ENCODE results near the gene PIP4K2B. TPM values are rescaled to one million over a fixed set of nuclear protein-coding genes. Genes with fewer than 3 reads are reported as not detected.

PIP4K2B gene
- total and polyA plus RNA-seq, 2 of the 8 experiments (the other 6 are each of a cell fraction or from before 2014, with no cell fraction given): 21.5 to 57.8 TPM

- H3K9ac ChIP-seq (replicated peaks in 1 of 4; ENCODE audit: extremely low read depth in 1 of 4, low read depth in 3 of 4, low read length in 3 of 4): no peak overlapping the region
- H4K8ac ChIP-seq (ENCODE audit: extremely low read depth, insufficient read depth, low read length): no peak overlapping the region
- no peaks in the 10 kb centered on the region for H3K79me2 ChIP-seq (ENCODE audit: control insufficient read depth in 1 of 2, insufficient read depth in 2 of 2, low read length in 2 of 2)
- no peak overlapping the region for H2BK12ac ChIP-seq (ENCODE audit: low read depth, low read length)
- no peak overlapping the region for H3K27ac ChIP-seq (ENCODE audit: low read depth, low read length)
- peaks cover 9% of the 10 kb centered on the region; the same call in 1 of the 2 replicates for H3K23me2 ChIP-seq (ENCODE audit: low read depth, low read length)
- no peak overlapping the region for H3K56ac ChIP-seq (replicated peaks; ENCODE audit: insufficient read length, low read depth, low read length)
- CTCF ChIA-PET (ENCODE audit: partially characterized antibody): interaction anchor here (0.6 to 3.7 kb wide), 10 partner anchors 10 to 440 kb away, joined by 3 to 29 read pairs (median 4); no protein-coding TSS in a partner anchor
- WGBS, 2 experiments (ENCODE audit: extremely low coverage in 1 of 2, insufficient coverage in 1 of 2, insufficient read length in 1 of 2, insufficient replicate concordance in 2 of 2, low coverage in 1 of 2, low lambda C conversion rate in 2 of 2, missing lambda C conversion rate in 1 of 2): 92% methylated on average over 7 of the region's 7 CpGs; no CpG with 5 or more reads in 1 of the 2 experiments
- POLR2A ChIA-PET (ENCODE audit: partially characterized antibody): interaction anchor here (0.7 to 7.0 kb wide), 10 partner anchors 9 to 55 kb away, joined by 3 to 40 read pairs (median 9); partner anchors contain the start of genes PCGF2 and PSMB3
- peaks cover 0 to 8% (median 4%) of the 10 kb centered on the region in 4 experiments; a peak in 5 of 8 replicates for H3K36me3 ChIP-seq (ENCODE audit: control insufficient read depth in 2 of 4, insufficient read depth in 4 of 4, low read length in 3 of 4)
- no peak overlapping the region for H3K18ac ChIP-seq (ENCODE audit: extremely low read depth, low read length)
- H3K9me3 ChIP-seq (ENCODE audit: insufficient read depth in 2 of 2, low read depth in 1 of 2, low read length in 1 of 2): no peaks in the 10 kb centered on the region
- H4K91ac ChIP-seq (replicated peaks; ENCODE audit: insufficient read length, low read length): no peak overlapping the region
- H2AFZ ChIP-seq (ENCODE audit: low read length): no peak overlapping the region
- no peaks in the 10 kb centered on the region for H3K79me1 ChIP-seq (ENCODE audit: low read depth, low read length)
- peaks cover 0 to 14% (median 6%) of the 10 kb centered on the region in 4 experiments; a peak in 5 of 7 replicates for H3K4me1 ChIP-seq (replicated peaks in 1 of 4; ENCODE audit: control insufficient read depth in 3 of 4, insufficient read depth in 4 of 4, low read length in 3 of 4)
- H3K4me2 ChIP-seq (ENCODE audit: insufficient read depth in 1 of 2, low read depth in 2 of 2, low read length in 2 of 2): no peak overlapping the region
- H2BK20ac ChIP-seq (ENCODE audit: low read length): no peak overlapping the region
- H3K4ac ChIP-seq (replicated peaks; ENCODE audit: insufficient read length, low read depth, low read length): no peak overlapping the region
- H3K4me3 ChIP-seq (ENCODE audit: extremely low read depth in 1 of 4, insufficient read depth in 2 of 4, low read depth in 3 of 4, low read length in 4 of 4): no peak overlapping the region
- DNase-seq (ENCODE audit: low read depth in 1 of 2, low spot score in 2 of 2) (no peak), FAIRE-seq (no peak)
- no peak overlapping the region for H2BK15ac ChIP-seq (ENCODE audit: low read length)
- TF ChIP-seq CREB1 (IDR thresholded peaks at IDR 0.05): no peak
- TF ChIP-seq POLR2A (IDR thresholded peaks at IDR 0.05; ENCODE audit: control extremely low read depth in 1 of 2, low read depth in 2 of 2, low read length in 2 of 2): peak in 1 of 2 experiments; percentile 3; a peak in 1 of 3 replicates
- H3K23ac ChIP-seq (ENCODE audit: insufficient read length): no peak overlapping the region
- H4K20me1 ChIP-seq (replicated peaks in 1 of 2; ENCODE audit: control insufficient read depth in 1 of 2, insufficient read depth in 2 of 2, low read length in 2 of 2): peaks cover 10 to 30% of the 10 kb centered on the region in 2 experiments
- no peak overlapping the region for H4K5ac ChIP-seq (ENCODE audit: insufficient read length, low read depth, low read length)
- peaks cover 0 to 16% (median 7%) of the 10 kb centered on the region in 4 experiments; a peak in 3 of 7 replicates for H3K27me3 ChIP-seq (replicated peaks in 1 of 4; ENCODE audit: control insufficient read depth in 3 of 4, extremely low read depth in 1 of 4, insufficient read depth in 3 of 4, low read length in 3 of 4)
- no peak overlapping the region for H3K14ac ChIP-seq (ENCODE audit: insufficient read length)
- H2BK120ac ChIP-seq (replicated peaks; ENCODE audit: low read depth, low read length): no peak overlapping the region
- H2AK5ac ChIP-seq (ENCODE audit: low read depth, low read length): no peak overlapping the region
- no peak overlapping the region for H2BK5ac ChIP-seq (ENCODE audit: low read depth, low read length)
Measured at GRCh38 chr17:38732376-38733281, 66.7 kb downstream of the PIP4K2B start.

Data from H1 (cell line).